CD4-positive, alpha-beta T cell treated with Interleukin-17A for 4 hours (primary cell): ENCODE data around the gene PDE8B.

Experiments
- DNase-seq: peaks from one replicate; pipeline ENCODE4 v3.0.0-alpha.2; 2020; ENCODE audit warnings: mixed read lengths

Gene PDE8B

DNA sequence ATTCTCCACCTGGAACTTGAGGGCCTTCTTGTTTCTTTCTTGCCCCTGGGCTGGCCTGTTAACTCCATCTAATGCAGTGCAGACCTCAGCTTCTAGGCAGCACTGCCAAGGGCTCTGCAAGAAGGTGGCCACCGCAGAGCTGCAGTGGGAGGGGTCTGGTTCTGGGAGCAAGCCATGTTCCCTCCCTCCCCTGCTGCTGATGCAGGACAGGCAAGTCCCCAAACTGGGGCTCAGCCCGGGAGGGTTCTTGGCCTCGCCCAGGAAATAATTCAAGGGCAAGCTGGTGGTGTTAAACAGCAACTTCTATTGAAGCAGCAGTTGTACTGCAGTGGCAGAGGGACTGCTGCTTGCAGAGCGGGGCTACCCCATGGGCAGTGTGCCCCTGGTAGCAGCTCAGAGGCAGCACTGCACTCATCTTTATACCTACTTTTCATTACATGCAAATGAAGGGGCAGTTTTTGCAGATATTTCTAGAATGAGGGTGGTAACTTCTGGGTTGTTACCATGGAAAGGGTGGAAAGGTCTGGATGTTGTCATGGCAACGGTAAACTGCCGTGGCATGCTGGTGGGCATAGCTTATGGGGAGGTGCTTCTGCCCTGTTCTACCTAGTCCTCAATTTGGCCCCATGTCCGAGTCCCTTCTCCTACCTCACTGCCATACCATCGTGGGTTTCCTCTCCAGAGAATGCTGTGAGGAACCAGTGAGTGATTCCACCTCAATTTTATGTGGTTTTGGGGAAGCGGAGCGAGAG lies 199.6 kb downstream of the PDE8B start:
- no peak for DNase-seq

DNA sequence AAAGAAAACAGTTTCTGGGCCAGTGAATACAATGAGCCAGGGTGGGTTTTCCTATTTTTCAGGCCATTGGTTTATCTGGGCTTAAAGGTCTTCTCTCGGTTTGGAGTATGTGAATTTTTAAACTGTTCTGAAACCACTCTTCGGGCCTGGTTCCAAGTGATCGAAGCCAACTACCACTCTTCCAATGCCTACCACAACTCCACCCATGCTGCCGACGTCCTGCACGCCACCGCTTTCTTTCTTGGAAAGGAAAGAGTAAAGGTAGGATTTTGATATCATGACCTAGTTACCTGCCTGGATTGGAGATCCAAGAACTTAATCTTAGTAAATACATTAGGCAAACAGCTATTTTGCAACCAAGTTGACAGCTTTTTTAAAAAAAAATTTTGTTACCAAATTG lies 202.6 kb downstream of the PDE8B start:
- DNase-seq = no peak

- DNase-seq = no peak
Observed at GRCh38 chr5:77418162-77418561, 207.7 kb downstream of the PDE8B start.

DNA sequence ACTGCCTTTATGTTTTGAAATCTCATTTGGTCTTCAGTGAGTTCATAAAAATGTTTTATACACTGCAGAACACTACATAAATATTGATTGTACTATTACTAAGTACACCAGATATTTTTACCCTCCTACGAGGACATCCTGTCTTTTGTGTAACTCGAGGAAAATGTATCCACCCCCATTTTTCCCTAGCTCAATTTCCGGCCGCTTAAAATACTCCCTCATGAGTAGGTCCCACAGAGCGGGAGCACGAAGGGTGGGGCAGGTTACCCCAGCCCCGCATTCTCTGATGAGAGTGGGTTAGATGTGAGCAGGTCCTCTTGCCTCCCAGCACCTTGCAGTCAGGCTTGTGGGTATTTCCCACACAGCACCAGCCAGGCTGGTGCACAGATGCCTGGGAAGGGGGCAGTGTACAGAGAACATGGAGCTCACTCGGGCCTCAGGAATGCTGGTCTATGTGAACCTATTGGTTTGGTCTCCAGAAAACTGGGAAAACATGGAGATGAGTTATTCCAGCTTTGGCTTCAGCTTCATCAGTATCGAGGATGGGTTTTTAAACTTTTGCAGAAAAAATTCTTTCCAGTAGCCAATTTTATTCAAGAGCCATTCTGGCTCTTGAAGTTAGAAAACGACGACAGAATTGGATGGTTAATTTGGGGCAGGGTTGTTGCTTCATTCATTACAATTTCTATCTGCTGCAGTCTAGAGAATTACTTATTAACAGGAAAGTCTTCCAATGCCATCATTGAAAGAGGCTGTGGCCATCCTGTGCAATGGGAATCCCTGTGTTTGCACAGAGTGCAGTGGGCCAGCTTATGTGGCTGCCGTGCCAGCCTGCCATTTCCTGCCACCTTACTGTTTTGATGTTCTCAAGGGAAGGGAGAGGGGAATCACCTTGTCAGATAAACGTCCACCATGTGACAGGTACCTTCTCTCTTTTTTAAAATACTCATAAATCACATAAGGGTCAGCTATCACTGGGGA lies 208.4 kb downstream of the PDE8B start:
- DNase-seq = no peak

- no peak for DNase-seq
Observed at GRCh38 chr5:77419644-77420582, 209.4 kb downstream of the PDE8B start.

GRCh38 chr5:77420940-77421339 lies 210.5 kb downstream of the PDE8B start:
- DNase-seq = no peak

DNA sequence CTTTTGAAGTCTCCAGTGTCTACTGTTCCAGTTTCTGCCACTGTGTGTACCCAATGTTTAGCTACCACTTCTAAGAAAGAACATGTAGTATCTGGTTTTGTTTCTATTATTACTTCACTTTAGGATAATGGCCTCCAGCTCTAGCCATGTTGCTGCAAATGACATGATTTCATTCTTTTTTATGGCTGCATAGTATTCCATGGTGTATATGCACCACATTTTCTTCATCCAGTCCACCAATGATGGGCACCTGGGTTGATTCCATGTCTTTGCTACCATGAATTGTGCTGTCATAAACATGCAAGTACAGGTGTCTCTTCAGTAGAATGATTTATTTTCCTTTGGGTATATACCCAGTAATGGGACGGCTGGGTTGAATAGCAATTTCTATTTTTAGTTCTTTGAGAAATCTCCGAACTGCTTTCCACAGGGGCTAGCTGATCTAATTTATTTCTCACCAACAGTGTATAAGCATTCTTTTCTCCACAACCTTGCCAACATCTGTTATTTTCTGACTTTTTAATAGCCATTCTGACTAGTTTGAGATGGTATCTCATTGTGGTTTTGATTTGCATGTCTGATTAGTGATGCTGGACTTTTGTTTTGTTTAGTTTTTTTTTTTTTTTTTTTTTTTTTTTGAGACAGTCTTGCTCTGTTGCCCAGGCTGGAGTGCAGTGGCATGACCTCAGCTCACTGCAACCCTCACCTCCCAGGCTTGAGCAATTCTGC lies 212.7 kb downstream of the PDE8B start:
- no peak for DNase-seq

DNA sequence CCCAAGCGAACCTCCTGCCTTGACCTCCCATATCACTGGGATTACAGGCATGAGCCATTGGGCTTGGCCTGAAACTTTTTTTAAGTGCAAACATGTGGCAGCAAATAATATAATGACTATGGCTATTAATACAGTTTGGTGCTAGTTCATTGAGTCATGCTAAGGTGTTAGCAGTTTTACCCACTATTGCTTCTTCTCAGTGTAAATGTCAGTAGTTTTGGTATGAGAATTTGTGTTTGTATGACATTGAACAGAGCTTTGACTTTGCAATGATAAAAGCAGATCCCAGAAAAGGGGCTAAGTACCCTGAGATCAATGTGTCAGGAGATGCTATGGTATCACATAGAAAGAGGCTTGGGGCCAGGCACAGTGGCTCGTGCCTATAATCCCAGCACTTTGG lies 214.4 kb downstream of the PDE8B start:
- no peak for DNase-seq

- DNase-seq = no peak
Observed at GRCh38 chr5:77425420-77425819, 214.9 kb downstream of the PDE8B start.

GRCh38 chr5:77425998-77426659 lies 215.6 kb downstream of the PDE8B start:
- no peak for DNase-seq

DNA sequence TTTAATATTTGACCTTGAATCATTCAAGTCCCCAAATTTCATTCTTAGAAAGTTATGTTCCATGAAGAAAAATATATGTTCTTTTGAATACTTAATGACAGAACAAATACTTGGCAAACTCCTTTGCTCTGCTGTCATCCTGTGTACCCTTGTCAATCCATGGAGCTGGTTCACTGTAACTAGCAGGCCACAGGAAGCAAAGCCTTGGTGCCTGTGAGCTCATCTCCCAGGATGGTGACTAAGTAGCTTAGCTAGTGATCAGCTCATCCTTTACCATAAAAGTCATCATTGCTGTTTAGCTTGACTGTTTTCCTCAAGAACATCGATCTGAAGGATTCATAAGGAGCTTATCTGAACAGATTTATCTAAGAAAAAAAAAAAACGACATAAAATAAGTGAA lies 216.2 kb downstream of the PDE8B start:
- DNase-seq = no peak

DNA sequence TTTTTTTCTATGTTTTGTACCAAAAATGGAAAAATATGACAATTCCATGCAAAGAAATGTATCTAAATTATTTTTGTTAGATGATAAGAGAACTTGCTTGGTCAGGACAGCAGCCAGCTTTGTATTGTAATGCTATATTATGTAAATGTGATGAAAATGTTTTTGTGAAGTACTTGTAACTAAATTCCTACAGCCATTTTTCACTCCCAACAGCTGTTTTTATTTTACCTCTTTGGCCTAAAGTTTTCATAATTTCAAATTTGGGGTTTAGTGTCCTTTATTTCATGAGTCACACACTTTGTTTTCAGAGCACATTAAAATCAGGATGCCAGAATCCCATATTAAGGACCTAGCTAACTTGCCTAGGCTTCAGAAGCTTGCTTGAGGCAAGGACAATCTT lies 217.5 kb downstream of the PDE8B start:
- DNase-seq = no peak

DNA sequence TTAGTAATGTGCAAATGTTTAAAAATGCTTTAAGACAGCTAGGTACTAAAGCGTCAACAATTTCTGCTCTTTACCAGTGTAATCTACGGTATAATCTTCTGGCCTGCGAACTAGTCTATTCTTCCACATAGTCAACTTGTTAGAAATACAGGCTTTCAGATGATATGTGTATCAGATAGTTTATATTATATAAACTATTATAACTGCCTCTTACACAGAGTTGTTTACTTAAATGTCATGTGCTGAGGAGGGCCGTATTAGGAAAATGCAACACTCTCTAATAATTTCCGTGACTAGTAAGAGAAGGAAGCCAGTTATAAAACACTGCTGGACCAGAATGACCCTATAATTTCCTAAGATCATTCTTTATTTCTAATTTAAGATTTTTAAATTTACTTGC lies 218.0 kb downstream of the PDE8B start:
- no peak for DNase-seq

GRCh38 chr5:77430726-77431125 lies 220.2 kb downstream of the PDE8B start:
- no peak for DNase-seq

- DNase-seq = no peak
Observed at GRCh38 chr5:77431286-77431685, 220.8 kb downstream of the PDE8B start.

- no peak for DNase-seq
Observed at GRCh38 chr5:77431719-77432118, 221.2 kb downstream of the PDE8B start.

DNA sequence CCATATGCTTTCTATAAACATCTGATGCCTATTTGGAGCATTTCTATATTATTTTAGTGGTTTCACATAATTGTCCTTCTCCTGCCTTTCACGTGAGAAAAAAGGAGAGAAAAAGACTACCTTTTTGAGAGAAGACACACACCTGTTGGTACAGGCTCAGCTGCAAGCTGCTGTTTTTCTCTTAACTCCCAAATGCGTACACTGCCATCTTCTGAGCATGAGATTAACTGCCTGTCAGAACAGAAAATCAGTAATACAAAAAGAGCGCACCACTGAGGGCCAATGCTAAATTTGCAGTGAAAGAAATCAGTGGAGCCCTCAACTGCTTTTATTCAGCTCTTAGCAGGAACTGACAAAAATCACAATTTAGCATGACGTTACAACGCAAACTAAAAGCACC lies 226.7 kb downstream of the PDE8B start:
- DNase-seq = no peak

GRCh38 chr5:77438071-77438470 lies 227.6 kb downstream of the PDE8B start:
- DNase-seq = no peak

- DNase-seq = no peak
Observed at GRCh38 chr5:77443670-77444069, 233.2 kb downstream of the PDE8B start.

DNA sequence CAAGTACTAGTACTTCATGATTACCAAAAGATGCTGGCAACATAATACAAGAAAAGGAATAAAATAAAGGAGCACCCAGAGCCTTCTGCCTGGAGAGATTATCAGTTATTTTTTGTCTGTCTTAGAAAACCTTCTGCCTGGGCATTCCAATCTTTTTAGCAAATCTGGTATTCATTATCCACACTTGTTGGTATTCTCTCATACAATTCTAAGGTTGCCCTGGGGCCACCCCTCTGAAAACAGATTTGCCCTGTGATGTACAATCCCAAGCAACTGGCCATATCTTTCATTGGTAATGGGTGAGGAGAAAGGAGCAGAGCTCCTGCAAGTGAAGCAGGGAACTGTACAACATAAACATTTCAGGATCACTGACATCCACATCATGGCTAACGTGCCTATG lies 233.9 kb downstream of the PDE8B start:
- DNase-seq = no peak

DNA sequence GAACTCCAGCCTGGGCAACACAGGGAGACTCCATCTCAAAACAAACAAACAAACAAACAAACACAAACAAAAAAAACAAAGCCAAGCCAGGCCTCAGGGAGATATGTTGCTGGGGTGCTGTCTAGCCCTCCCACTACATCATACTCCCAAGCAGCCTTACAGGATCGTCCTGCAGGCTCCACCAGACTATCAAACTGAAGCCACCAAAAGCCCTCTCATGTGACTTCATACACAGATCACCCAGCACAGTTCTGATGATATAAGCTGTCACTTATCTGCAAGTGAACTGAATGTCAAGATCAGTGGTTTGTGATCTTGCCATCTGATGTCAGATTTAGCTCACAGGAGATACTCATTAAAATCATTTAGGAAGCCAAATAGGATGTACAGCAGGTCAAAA lies 238.4 kb downstream of the PDE8B start:
- no peak for DNase-seq

GRCh38 chr5:77449277-77449676 lies 238.8 kb downstream of the PDE8B start:
- no peak for DNase-seq
